CD4-positive, CD25-positive, alpha-beta regulatory T cell (primary cell): ENCODE data around the gene MSX1. TPM values are rescaled to one million over a fixed set of nuclear protein-coding genes. Genes with fewer than 3 reads are reported as not detected.

Experiments used
- ATAC-seq, 2 donors: fragments of 150-1000 bp; cut with Tn5 transposase; one replicate each; pipeline ENCODE4 v1.10.0; 2021; ENCODE audit warnings: low read depth in 2 of 2, moderate number of reproducible peaks in 2 of 2, moderate library complexity in 1 of 2
- DNase-seq, 3 donors: peaks; one replicate each; pipeline versions ENCODE4 v3.0.0 to v3.0.0-alpha.2; 2012 to 2022; ENCODE audit warnings: mixed read lengths in 1 of 3
- H3K27ac ChIP-seq: one replicate; pipeline ENCODE4 v1.7.0; 2013; ENCODE audit warnings: mild to moderate bottlenecking, low read length; ENCODE audit not compliant: insufficient read depth, poor library complexity, severe bottlenecking
- H3K27me3 ChIP-seq: one replicate; pipeline ENCODE4 v1.7.0; 2013; ENCODE audit warnings: low read length; ENCODE audit not compliant: control insufficient read depth, insufficient read depth
- H3K36me3 ChIP-seq: one replicate; pipeline ENCODE4 v1.7.0; 2013; ENCODE audit warnings: mild to moderate bottlenecking, low read length, moderate library complexity; ENCODE audit not compliant: control insufficient read depth, insufficient read depth
- H3K4me1 ChIP-seq: 2 replicates; pipeline ENCODE4 v1.7.0; 2013; ENCODE audit warnings: mild to moderate bottlenecking, low read length; ENCODE audit not compliant: insufficient read depth, control insufficient read depth, poor library complexity, severe bottlenecking
- H3K4me3 ChIP-seq: one replicate; pipeline ENCODE4 v1.7.0; 2013; ENCODE audit warnings: low read depth, mild to moderate bottlenecking, low read length, moderate library complexity
- H3K9me3 ChIP-seq, 2 experiments: 1 replicate in 1 of 2; 2 replicates in 1 of 2; pipeline ENCODE4 v1.7.0; 2013; ENCODE audit warnings: low read length in 2 of 2, mild to moderate bottlenecking in 1 of 2, moderate library complexity in 1 of 2; ENCODE audit not compliant: control insufficient read depth in 2 of 2
- H3K27ac Mint-ChIP-seq, 3 donors: one replicate each; pipeline ENCODE4 v1.8.0; 2020 to 2022; ENCODE audit warnings: mild to moderate bottlenecking in 3 of 3, mixed read lengths in 3 of 3, moderate library complexity in 2 of 3
- H3K27me3 Mint-ChIP-seq: one replicate; pipeline ENCODE4 v1.8.0; 2022; ENCODE audit warnings: mild to moderate bottlenecking, mixed read lengths
- H3K36me3 Mint-ChIP-seq: one replicate; pipeline ENCODE4 v1.8.0; 2020; ENCODE audit warnings: mixed read lengths
- H3K4me1 Mint-ChIP-seq, 4 donors: one replicate each; pipeline ENCODE4 v1.8.0; 2020 to 2022; ENCODE audit warnings: mixed read lengths in 4 of 4, mild to moderate bottlenecking in 1 of 4
- H3K4me3 Mint-ChIP-seq, 4 donors: one replicate each; pipeline ENCODE4 v1.8.0; 2020 to 2022; ENCODE audit warnings: mild to moderate bottlenecking in 4 of 4, mixed read lengths in 4 of 4, moderate library complexity in 3 of 4
- H3K9me3 Mint-ChIP-seq, 7 donors: one replicate each; pipeline ENCODE4 v1.8.0; 2020 to 2022; ENCODE audit warnings: mixed read lengths in 7 of 7, mild to moderate bottlenecking in 3 of 7, moderate library complexity in 2 of 7
- polyA plus RNA-seq, 4 donors: library from polyadenylated mRNA; unstranded; fragments of 300-500 nt; fragmentation: Illumina TruSeq; gene quantifications; one replicate each; pipeline ENCODE4 v1.2.3, GENCODE V29; 2021
- total RNA-seq: library from RNA; stranded (reverse); gene quantifications from one replicate; pipeline ENCODE4 v1.2.3, GENCODE V29; 2022

The MSX1 gene
- total and polyA plus RNA-seq, 5 donors from 2014 or later: 0.32 to 0.54 TPM; not detected in 3

DNA sequence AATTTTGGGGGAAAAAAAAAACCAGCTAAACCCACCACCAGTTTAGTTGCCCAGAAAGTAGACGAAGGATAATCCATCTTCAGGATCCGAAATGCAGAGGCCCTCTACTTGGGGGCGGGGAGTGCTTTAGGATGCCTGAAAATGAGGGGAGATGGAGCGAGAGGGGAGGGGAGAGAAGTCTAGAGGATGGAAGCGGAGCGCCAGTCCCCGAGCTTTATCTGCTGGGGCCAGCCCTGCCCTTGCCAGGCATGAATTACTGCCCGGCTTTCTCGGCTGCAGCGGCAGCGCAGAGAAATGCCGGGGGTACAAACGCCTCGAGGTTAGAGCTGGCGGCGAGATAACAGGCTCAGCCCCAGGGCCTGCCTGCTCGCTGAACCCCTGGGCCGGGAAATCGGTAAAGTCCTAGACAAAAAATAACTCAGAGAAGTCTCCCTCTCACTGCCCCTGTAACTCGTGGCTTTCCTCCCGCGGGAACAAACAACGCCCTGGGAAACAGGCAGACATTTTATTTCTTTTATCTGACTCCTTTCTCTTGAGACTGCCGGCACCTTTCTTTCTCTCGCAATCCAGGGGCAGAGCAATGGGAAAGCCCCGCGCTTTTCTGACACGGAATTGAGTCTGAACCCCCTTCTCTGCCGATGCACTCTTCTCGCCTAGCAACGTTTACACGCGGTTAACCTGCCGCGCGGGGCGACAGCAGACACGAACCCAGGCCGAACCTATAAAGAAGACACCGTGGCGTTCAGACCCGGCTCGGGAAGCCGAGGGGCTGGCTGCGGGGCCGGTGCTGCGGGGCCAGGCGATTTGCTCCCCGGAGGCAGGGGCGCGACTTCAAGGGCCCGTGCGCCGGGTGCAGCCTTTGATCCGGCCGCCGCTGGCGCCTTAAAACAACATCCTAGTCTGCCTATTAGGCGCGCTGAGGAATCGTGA lies 3.1 kb upstream of the MSX1 start:
- H3K27ac ChIP-seq: no peak overlapping the region
- H3K4me1 ChIP-seq: peaks cover 56% of the 10 kb centered on the region
- H3K9me3 Mint-ChIP-seq: peaks cover 0 to 8% (median 0%) of the 10 kb centered on the region in 7 donors
- H3K4me1 Mint-ChIP-seq: peaks cover 13 to 65% (median 31%) of the 10 kb centered on the region in 4 donors
- H3K27me3 ChIP-seq: peaks cover 15% of the 10 kb centered on the region
- no peak overlapping the region for H3K27ac Mint-ChIP-seq
- H3K27me3 Mint-ChIP-seq: peaks cover 85% of the 10 kb centered on the region
- H3K36me3 Mint-ChIP-seq: no peaks in the 10 kb centered on the region
- no peaks in the 10 kb centered on the region for H3K9me3 ChIP-seq
- no peak for DNase-seq
- no peak overlapping the region for H3K4me3 ChIP-seq
- ATAC-seq: peak in 1 of 2 donors; percentile 12
- H3K4me3 Mint-ChIP-seq: peak overlapping the region in 3 of 4 donors; percentile 69 to 87 (median 81)
- no peaks in the 10 kb centered on the region for H3K36me3 ChIP-seq

DNA sequence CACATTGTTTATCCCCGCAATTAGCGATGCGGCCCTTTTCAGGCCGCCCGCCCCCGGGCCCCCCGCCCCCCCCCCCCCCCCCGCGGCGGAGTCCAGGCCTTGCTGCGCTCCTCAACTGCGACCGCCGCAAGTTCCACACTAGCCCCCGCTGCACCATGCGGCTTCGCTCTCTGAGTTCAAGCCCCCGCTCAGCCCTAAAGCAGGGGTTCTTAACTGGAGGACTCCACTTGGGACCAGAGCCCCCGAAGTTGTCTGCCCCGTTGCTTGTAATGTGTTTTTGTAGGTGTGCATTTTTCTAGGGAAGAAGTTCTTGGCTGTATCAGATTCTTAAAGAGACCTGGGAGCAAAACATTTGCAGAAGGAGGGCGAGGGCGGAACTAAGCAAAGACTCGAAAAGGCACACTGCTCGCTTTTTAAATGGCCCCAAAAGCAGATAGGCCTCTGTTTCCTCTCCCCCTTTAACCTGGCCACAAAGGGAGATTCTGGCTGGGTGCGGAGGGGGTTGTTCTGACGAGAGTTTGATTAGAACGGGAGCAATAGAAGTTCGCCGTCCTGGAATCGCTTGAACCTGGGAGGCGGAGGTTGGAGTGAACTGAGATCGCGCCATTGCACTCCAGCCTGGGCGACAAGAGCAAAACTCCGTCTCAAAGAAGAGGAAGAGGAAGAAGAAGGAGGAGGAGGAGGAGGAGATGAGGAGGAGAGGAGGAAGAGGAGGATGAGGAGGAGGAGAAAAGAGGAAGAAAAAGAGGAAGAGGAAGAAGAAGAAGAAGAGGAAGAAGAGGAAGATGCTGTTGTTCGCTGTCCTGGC lies 2.3 kb upstream of the MSX1 start:
- H3K27ac ChIP-seq: no peak overlapping the region
- peaks cover 22% of the 10 kb centered on the region for H3K27me3 ChIP-seq
- ATAC-seq: no peak
- peak overlapping the region in 1 of 3 donors; percentile 26 for H3K27ac Mint-ChIP-seq
- peaks cover 0 to 8% (median 0%) of the 10 kb centered on the region in 7 donors for H3K9me3 Mint-ChIP-seq
- H3K4me3 Mint-ChIP-seq: peak overlapping the region; percentile 58 to 80 (median 65)
- peaks cover 58% of the 10 kb centered on the region for H3K4me1 ChIP-seq
- peaks cover 85% of the 10 kb centered on the region for H3K27me3 Mint-ChIP-seq
- H3K9me3 ChIP-seq: no peaks in the 10 kb centered on the region
- no peak overlapping the region for H3K4me3 ChIP-seq
- H3K36me3 ChIP-seq: no peaks in the 10 kb centered on the region
- peaks cover 13 to 71% (median 34%) of the 10 kb centered on the region in 4 donors for H3K4me1 Mint-ChIP-seq
- no peaks in the 10 kb centered on the region for H3K36me3 Mint-ChIP-seq
- DNase-seq: no peak

DNA sequence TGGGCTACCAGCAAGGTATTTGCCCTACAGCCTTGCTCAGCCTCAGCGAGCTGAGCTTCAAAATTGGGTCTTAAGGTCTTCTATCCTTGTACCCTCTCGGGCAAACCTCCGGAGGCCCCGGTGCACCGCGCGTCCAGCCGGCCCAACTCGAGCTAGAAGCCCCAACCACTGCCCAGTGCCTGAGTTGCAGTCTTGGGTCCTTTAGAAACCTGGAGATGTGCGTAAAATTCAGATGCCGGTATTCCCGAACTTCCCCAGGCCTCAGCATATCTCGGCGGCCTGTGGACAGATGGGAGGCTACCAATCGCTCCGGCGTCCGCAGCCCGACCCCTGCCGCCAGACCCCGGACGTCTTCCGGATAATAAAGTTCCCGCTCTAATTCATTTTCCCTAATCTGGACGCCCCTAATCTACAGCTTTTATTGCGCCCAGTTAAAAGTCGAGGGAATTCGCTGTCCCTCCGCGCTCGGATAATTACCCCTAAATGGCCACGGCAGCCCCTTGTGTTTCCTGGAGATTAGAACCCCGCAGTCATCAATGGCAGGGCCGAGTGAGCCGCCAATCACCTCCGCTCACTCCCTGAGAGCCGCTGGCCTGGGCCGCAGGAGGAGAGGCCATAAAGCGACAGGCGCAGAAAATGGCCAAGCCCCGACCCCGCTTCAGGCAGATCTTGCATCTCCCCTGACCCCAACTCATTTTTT lies 1.5 kb upstream of the MSX1 start:
- peak overlapping the region in 1 of 3 donors; percentile 63 for H3K27ac Mint-ChIP-seq
- peak overlapping the region; percentile 11 to 92 (median 54) for H3K4me3 Mint-ChIP-seq
- H3K4me1 Mint-ChIP-seq: peaks cover 13 to 66% (median 34%) of the 10 kb centered on the region in 4 donors

DNA sequence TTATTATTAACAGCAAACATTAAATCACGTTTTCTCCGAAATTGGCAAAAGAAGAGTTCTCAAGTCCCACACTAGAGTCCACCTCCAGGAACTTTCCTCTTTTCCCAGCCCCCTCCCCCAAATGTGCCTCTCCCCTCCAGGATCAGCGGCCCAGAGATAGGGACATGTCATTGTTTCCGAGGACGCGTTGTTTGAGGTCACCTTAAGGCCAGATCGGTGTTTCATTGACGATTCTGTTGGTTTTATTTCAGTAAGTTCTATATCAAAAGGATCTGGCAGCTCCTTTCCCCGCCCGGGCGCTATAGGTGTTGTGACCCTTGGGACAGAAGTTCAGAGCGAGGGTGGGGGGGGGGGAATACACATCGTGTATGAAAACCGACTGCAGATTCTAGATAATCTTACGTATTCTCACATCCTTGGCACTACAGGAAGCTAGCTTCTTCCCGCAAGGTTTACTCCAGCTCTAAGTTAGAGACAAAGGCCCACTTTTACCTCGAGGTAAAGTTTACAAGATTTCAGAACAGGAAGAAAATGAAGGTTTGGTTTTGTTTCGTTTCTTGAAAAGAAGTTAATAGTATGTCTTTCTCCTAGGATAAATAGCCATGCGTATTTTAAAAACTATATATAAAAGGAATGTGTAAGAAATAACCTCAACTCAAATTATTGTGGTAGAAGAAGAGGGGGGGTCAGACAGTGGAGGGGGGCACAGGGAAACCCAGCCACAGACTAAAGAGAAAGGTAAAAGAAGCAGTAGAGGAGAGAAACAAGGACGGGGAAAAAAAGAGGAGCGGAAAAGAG lies 739 bp upstream of the MSX1 start:
- Mint-ChIP-seq H3K27ac (no peak overlapping the region), H3K9me3 (peaks cover 0 to 8% (median 0%) of the 10 kb centered on the region in 7 donors), H3K27me3 (peaks cover 85% of the 10 kb centered on the region), H3K36me3 (no peaks in the 10 kb centered on the region), H3K4me1 (peaks cover 13 to 58% (median 29%) of the 10 kb centered on the region in 4 donors), H3K4me3 (peak overlapping the region; percentile 71 to 92 (median 83))
- no peak for DNase-seq
- Histone ChIP-seq H3K4me1 (peaks cover 45% of the 10 kb centered on the region), H3K4me3 (peak overlapping the region; percentile 19), H3K9me3 (no peaks in the 10 kb centered on the region), H3K36me3 (no peaks in the 10 kb centered on the region), H3K27ac (no peak overlapping the region), H3K27me3 (peaks cover 31% of the 10 kb centered on the region)
- ATAC-seq: no peak

More for the DNA sequence above, 1.5 kb upstream of the MSX1 start:
- H3K4me3 ChIP-seq: no peak overlapping the region
- no peak overlapping the region for H3K27ac ChIP-seq
- no peaks in the 10 kb centered on the region for H3K9me3 ChIP-seq
- peaks cover 26% of the 10 kb centered on the region for H3K27me3 ChIP-seq
- no peak for DNase-seq
- H3K36me3 Mint-ChIP-seq: no peaks in the 10 kb centered on the region
- no peaks in the 10 kb centered on the region for H3K36me3 ChIP-seq
- peaks cover 0 to 8% (median 0%) of the 10 kb centered on the region in 7 donors for H3K9me3 Mint-ChIP-seq
- peaks cover 51% of the 10 kb centered on the region for H3K4me1 ChIP-seq
- H3K27me3 Mint-ChIP-seq: peaks cover 85% of the 10 kb centered on the region
- ATAC-seq: no peak

DNA sequence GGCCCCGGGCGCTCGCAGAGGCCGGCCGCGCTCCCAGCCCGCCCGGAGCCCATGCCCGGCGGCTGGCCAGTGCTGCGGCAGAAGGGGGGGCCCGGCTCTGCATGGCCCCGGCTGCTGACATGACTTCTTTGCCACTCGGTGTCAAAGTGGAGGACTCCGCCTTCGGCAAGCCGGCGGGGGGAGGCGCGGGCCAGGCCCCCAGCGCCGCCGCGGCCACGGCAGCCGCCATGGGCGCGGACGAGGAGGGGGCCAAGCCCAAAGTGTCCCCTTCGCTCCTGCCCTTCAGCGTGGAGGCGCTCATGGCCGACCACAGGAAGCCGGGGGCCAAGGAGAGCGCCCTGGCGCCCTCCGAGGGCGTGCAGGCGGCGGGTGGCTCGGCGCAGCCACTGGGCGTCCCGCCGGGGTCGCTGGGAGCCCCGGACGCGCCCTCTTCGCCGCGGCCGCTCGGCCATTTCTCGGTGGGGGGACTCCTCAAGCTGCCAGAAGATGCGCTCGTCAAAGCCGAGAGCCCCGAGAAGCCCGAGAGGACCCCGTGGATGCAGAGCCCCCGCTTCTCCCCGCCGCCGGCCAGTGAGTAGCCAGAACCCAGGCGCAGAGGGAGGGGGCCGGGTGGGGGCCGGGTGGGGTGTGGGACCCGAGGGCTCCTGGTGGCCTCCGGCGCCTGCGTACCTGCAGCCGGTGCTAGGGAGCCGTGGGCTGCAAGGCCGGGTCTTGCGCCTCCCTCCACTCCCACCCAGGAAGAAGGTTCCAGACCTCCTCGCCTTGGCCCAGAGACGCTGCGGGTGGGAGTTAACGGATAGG lies 534 bp downstream of the MSX1 start:
- peaks cover 37% of the 10 kb centered on the region for H3K27me3 ChIP-seq
- Mint-ChIP-seq H3K9me3 (peaks cover 0 to 8% (median 0%) of the 10 kb centered on the region in 7 donors), H3K4me3 (peak overlapping the region; percentile 12 to 91 (median 88)), H3K27me3 (peaks cover 91% of the 10 kb centered on the region), H3K4me1 (peaks cover 13 to 50% (median 28%) of the 10 kb centered on the region in 4 donors), H3K36me3 (no peaks in the 10 kb centered on the region), H3K27ac (no peak overlapping the region)
- H3K27ac ChIP-seq: no peak overlapping the region
- DNase-seq (no peak), ATAC-seq (no peak)
- H3K4me3 ChIP-seq: peak overlapping the region; percentile 68
- H3K36me3 ChIP-seq: no peaks in the 10 kb centered on the region
- H3K4me1 ChIP-seq: peaks cover 39% of the 10 kb centered on the region
- no peaks in the 10 kb centered on the region for H3K9me3 ChIP-seq

DNA sequence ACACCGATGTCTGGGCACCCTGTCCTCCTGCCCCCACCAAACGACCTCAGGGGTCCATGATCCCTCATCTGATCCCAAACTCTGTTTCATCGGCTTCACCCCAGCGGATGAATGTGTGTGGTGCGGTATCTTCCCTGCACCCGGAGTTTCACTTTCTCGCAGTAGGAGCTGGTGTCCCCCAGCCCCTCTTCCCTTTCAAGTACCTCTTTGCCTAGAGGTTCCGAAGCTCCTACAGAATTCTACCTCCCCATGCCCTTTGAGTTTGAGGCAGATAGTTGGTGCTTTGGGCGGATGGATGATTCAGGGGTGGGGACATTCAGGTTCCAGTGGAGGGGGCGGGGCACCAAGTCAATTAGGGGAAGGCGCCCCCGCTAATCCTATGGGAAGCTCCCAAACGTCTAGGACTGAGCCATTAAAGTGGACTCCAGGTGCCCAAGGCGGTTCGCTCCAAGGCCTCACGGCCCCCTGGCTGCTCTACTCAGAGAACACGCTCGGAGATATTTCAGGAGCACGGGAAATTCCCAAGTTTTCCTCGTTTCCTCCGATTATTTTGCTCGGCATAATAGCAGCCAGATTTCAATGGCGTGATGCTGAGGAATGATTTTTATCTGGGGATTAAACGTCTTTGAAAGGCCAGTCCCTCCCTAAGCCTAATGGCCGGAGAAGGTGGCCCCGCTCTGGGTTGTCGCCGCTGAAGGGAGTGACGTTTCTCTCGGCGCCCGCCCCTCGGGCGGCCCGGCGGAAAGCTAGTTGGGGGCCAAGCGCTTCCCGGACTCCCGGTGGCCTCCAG lies 1.3 kb downstream of the MSX1 start:
- peaks cover 89% of the 10 kb centered on the region for H3K27me3 Mint-ChIP-seq
- Histone ChIP-seq H3K4me3 (peak overlapping the region; percentile 68), H3K27me3 (peaks cover 37% of the 10 kb centered on the region), H3K36me3 (no peaks in the 10 kb centered on the region), H3K9me3 (no peaks in the 10 kb centered on the region), H3K27ac (no peak overlapping the region), H3K4me1 (peaks cover 34% of the 10 kb centered on the region)
- peak overlapping the region; percentile 83 to 91 (median 88) for H3K4me3 Mint-ChIP-seq
- H3K27ac Mint-ChIP-seq: no peak overlapping the region
- DNase-seq (no peak), ATAC-seq (no peak)
- peaks cover 0 to 8% (median 0%) of the 10 kb centered on the region in 7 donors for H3K9me3 Mint-ChIP-seq
- no peaks in the 10 kb centered on the region for H3K36me3 Mint-ChIP-seq
- H3K4me1 Mint-ChIP-seq: peaks cover 8 to 46% (median 28%) of the 10 kb centered on the region in 4 donors
